Stimulated activated naive CD8-positive, alpha-beta T cell treated with anti-CD3 and anti-CD28 coated beads, Interleukin-15, amount 100 ng/mL, for 72 hours (primary cell): ENCODE results near the gene PAQR9.

ENCODE experiments used
- ATAC-seq: fragments of 150-1000 bp; cut with Tn5 transposase; 2 replicates; pipeline ENCODE4 v1.10.0; 2021; ENCODE audit warnings: mild to moderate bottlenecking, moderate library complexity
- DNase-seq, 2 donors: peaks; one replicate each; pipeline ENCODE4 v3.0.0; 2021 to 2022
- H3K27ac Mint-ChIP-seq, 2 donors: one replicate each; pipeline ENCODE4 v1.8.0; 2022; ENCODE audit warnings: mild to moderate bottlenecking in 2 of 2, mixed read lengths in 2 of 2, moderate library complexity in 2 of 2
- H3K27me3 Mint-ChIP-seq: one replicate; pipeline ENCODE4 v1.8.0; 2022; ENCODE audit warnings: mixed read lengths
- H3K4me1 Mint-ChIP-seq: one replicate; pipeline ENCODE4 v1.8.0; 2022; ENCODE audit warnings: mild to moderate bottlenecking, mixed read lengths
- H3K4me3 Mint-ChIP-seq, 2 donors: one replicate each; pipeline ENCODE4 v1.8.0; 2022; ENCODE audit warnings: mild to moderate bottlenecking in 2 of 2, mixed read lengths in 2 of 2, moderate library complexity in 1 of 2
- H3K9me3 Mint-ChIP-seq, 2 donors: one replicate each; pipeline ENCODE4 v1.8.0; 2022; ENCODE audit warnings: mixed read lengths in 2 of 2

The PAQR9 gene, protein sequence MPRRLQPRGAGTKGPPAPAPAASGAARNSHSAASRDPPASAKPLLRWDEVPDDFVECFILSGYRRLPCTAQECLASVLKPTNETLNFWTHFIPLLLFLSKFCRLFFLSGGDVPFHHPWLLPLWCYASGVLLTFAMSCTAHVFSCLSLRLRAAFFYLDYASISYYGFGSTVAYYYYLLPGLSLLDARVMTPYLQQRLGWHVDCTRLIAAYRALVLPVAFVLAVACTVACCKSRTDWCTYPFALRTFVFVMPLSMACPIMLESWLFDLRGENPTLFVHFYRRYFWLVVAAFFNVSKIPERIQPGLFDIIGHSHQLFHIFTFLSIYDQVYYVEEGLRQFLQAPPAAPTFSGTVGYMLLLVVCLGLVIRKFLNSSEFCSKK

DNA sequence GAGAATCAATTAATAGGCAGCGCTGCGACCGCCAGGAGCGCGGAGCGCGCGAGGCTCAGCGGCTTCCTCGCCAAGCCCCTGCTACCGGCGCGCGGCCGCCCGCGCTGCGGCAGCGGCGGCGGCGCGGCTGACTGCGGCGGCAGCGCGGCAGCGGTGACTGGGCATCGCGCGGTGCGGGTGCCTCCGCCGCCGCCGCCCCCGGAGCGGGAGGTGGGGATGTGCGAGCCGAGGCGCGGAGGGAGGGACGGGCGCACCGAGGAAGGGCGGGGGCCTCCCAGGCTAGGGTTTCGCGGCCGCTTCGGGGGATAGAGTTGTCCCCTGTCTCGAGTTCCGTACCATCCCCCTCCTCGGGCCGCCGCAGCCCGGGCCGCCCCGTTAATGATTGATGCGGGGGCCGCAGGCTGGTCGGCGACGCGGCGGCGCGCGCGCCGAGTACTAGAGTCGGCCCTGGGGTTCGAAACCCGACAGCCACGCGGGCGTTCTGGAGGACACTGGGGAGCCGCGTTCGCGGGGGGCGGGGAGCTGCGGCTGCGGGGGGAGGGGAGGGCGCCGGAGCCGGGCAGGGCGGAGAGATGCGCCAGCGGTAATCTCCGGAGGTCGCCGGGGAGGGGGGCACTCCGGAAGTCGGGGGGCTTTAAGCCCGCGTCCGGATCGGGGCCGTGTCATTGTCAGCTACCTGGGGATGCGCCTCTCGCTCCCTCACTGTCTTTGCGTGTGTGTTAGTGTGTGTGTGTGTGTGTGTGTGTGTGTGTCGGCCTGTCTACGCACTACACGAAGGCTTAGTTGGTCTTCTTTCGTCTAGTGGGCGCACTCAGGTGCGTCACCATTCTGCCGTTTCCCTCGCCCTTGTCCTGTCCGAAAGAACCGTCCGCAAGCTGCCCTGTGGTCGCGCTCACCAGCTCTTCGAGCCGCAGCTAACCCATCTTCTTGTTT lies at the start of gene PAQR9:
PAQR9 (minus strand) TSS at position 159 of the 933 bp plus-strand sequence. CDS start 338 bp downstream, outside the sequence.
- Mint-ChIP-seq H3K9me3 (no peaks in the 10 kb centered on the region), H3K4me1 (peaks cover 11% of the 10 kb centered on the region), H3K4me3 (peak within 1 kb of the TSS; percentile 71 to 82), H3K27ac (no peak within 1 kb of the TSS), H3K27me3 (peaks cover 84% of the 10 kb centered on the region)
- DNase-seq (peak; percentile 13 to 14), ATAC-seq (peak; percentile 66)

DNA sequence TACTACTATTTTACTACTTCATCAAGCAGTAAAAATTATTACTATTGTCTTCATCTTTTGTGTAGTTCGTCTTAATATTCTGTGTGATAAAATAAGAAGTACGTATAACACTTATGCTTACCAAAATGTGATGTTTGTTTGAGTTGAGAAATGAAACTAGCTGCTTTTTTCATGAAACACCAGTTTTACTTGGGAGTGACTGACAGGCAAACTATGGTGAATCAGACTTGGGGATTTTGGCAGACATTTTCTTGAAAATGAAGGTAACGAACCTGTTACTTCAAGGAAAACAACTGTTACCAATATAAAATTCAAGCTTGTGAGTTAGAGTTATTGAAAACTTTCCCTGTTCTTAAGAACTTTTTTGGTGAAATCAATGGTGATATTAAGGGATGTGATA lies 48.2 kb upstream of the PAQR9 start:
- DNase-seq = no peak
- Mint-ChIP-seq H3K4me3 (peak overlapping the region in 1 of 2 donors; percentile 19), H3K27ac (peak overlapping the region in 1 of 2 donors; percentile 60), H3K4me1 (peaks cover 64% of the 10 kb centered on the region), H3K27me3 (no peaks in the 10 kb centered on the region), H3K9me3 (no peaks in the 10 kb centered on the region)
- no peak for ATAC-seq

DNA sequence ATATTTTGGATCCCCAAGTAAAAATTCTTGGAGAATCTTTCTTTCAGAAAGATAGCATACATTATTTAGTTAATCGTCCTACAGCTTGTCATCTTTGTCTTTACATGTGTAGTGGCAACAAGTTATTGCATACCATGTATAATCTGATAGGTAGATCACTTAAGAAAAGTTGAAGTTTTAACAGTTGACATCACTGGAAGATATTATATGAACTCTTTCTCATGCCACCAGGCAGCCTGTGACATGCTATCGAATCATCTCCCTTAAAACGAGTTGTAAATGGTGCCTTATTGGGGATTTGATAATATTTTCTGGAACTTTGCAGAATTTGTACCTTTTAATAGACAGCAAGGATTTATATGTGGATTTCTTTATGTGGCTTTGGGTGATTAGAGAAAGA lies 46.5 kb upstream of the PAQR9 start:
- H3K4me1 Mint-ChIP-seq = peaks cover 78% of the 10 kb centered on the region
- no peaks in the 10 kb centered on the region for H3K9me3 Mint-ChIP-seq
- no peaks in the 10 kb centered on the region for H3K27me3 Mint-ChIP-seq
- H3K4me3 Mint-ChIP-seq = no peak overlapping the region
- no peak overlapping the region for H3K27ac Mint-ChIP-seq
- ATAC-seq (no peak), DNase-seq (no peak)

DNA sequence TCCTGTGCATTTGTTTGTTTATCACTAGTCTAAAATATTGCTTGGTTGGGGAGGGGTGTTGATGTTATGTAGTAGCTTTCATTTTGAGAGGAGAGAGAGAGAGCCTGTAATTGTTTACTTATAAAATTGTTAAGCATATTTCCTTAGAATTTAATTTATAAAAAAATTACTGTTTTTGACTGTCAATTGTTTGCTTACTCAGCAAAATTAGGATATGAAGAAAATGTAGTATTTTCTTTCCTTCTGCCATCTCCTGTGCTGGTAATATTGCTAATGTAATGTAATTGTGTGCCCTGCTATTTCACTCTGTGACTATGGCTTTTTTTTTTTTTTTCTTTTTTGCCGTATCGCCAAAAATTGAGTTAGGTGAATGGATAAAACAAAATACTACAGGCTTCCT lies 41.3 kb upstream of the PAQR9 start:
- ATAC-seq (no peak), DNase-seq (no peak)
- H3K9me3 Mint-ChIP-seq = no peaks in the 10 kb centered on the region
- no peak overlapping the region for H3K27ac Mint-ChIP-seq
- H3K4me1 Mint-ChIP-seq = peaks cover 64% of the 10 kb centered on the region
- peak overlapping the region; percentile 32 to 79 for H3K4me3 Mint-ChIP-seq
- H3K27me3 Mint-ChIP-seq = no peaks in the 10 kb centered on the region

DNA sequence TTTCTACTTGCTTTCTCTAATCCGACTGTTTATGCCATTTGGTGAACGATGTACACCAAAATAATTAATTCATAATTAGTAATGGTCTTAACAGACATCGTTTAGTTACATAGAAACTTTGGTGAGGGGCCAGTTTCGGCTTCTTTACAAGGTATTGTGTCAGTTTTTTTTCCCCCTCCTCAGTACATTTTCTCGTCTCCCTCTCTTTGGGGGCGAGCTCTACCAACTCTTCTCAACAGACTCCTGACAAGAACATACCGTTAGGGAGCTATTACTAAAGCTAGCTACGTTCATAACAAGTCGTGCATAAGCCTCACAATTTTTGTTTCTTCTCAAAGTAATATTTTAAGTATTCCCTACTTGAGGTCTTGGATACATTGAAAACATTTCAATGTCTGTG lies 39.3 kb upstream of the PAQR9 start:
- peak overlapping the region; percentile 92 to 98 for H3K4me3 Mint-ChIP-seq
- ATAC-seq (no peak), DNase-seq (no peak)
- H3K27me3 Mint-ChIP-seq = no peaks in the 10 kb centered on the region
- H3K27ac Mint-ChIP-seq = peak overlapping the region; percentile 99
- no peaks in the 10 kb centered on the region for H3K9me3 Mint-ChIP-seq
- H3K4me1 Mint-ChIP-seq = peaks cover 51% of the 10 kb centered on the region

DNA sequence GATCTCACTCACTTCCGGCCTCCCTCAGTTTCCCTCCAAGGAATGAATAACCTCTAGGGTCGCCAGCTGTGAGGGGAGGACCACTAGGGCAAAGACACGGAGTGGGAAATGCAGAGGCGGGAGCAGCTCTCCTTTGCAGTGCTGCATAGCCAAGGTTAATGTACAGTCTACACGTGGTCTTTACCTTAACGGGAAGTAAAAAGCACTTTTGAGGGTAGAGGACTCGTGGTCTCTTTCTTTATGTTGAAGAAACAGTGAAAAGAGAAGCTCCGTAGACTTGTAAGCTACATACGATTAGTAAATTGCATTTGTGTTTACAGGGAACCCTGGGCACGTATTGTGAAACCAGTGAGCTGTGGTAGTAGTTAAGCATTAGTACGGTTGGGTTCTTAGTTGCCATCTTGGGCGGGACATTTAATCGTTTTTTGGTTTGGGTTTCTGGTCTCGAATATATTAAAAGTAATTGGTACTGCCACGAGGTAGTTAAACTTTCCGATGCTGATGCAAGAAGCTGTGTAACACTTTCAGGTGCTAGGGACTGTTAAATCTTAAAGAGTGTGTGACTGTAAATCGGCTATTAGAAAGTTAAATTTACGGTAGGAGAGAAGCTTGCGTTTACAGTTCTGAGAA lies 38.7 kb upstream of the PAQR9 start:
- Mint-ChIP-seq H3K9me3 (no peaks in the 10 kb centered on the region), H3K27ac (peak overlapping the region; percentile 99), H3K4me1 (peaks cover 46% of the 10 kb centered on the region), H3K27me3 (no peaks in the 10 kb centered on the region), H3K4me3 (peak overlapping the region; percentile 92 to 98)
- DNase-seq (peak; percentile 38 to 39), ATAC-seq (peak; percentile 65)

DNA sequence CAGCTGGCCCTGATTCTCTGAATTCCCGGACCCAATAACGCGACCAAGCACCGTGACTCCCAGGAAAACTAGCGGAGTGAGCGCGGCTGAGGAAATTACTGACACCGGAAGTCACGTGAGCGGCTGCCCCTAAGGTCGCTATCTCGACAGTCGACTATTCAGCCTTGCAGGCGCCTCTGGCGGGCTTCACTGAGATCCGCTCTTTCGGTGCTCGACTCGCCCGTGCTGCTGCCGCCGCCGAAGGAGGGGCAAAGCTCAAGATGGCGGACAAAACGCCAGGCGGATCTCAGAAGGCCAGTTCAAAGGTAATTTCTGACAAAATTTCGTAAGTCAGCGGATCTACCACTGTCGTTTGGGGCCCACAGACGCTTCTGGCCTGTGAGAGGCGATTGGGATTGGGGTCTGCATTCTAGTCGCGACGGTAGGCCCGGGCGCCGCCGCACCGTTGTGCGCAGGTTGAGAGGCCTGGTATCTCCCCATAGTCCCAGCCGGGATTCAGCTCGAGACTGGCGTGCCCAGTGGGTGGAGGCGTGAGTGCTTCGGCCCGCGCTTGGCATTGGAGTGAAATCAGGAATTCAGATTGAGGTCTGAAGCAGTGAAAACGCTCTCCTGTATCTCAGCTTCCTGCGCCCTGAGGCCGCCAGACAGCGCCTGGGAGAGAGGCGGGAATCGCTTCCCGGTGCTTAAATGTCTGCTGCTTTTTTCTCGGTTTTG lies 38.1 kb upstream of the PAQR9 start, which contains the start of gene U2SURP:
U2SURP (plus strand) TSS at position 202 of the 714 bp plus-strand sequence; CDS start at position 261, 59 bp downstream.
- no peaks in the 10 kb centered on the region for H3K27me3 Mint-ChIP-seq
- DNase-seq (peak; percentile 86 to 94), ATAC-seq (peak; percentile 92)
- peak within 1 kb of the TSS; percentile 99 for H3K27ac Mint-ChIP-seq
- peak within 1 kb of the TSS; percentile 92 to 98 for H3K4me3 Mint-ChIP-seq
- peaks cover 39% of the 10 kb centered on the region for H3K4me1 Mint-ChIP-seq
- H3K9me3 Mint-ChIP-seq = no peaks in the 10 kb centered on the region

DNA sequence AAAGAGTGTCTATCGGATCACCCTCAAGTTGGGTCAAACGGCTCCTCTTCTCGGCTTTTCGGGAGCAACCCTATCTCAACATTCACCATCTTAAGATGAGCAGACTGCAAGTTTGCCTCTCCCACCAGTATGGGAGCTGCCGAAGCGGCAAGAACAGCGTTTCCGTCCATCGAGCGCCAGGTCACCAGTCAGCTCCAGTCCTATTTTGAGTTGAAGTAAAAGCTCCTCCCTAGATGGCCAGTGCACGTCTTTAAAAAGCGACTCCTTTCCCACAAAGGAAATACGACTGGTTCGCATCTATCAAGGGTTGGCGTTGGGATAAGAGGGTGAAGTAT lies 37.5 kb upstream of the PAQR9 start:
- Mint-ChIP-seq H3K27ac (peak overlapping the region; percentile 99), H3K27me3 (no peaks in the 10 kb centered on the region), H3K4me1 (peaks cover 34% of the 10 kb centered on the region), H3K4me3 (peak overlapping the region; percentile 92 to 98), H3K9me3 (no peaks in the 10 kb centered on the region)
- ATAC-seq = peak; percentile 77
- DNase-seq = peak in 1 of 2 donors; percentile 71

DNA sequence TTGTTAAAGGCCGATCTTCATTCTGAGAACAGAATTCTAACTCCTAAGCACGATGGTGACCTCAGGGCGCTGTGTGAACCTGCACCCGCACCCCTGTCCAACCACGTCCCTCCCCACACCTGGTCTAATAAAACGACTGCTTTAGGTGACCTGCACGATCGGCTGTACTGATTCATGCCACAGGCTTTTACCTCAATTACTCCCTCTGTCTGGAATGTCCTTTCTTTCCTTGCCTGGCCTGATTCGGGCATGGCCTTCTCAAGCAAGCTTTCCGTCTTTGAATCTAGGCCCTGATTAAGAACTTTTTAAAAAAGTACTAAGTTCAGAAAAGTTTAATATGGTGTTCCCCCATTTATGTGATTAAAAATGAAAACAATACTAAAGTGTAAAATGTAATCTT lies 37.1 kb upstream of the PAQR9 start:
- peaks cover 32% of the 10 kb centered on the region for H3K4me1 Mint-ChIP-seq
- H3K4me3 Mint-ChIP-seq = peak overlapping the region; percentile 92 to 98
- no peak for DNase-seq
- H3K27ac Mint-ChIP-seq = peak overlapping the region; percentile 99
- no peaks in the 10 kb centered on the region for H3K27me3 Mint-ChIP-seq
- no peak for ATAC-seq
- H3K9me3 Mint-ChIP-seq = no peaks in the 10 kb centered on the region

DNA sequence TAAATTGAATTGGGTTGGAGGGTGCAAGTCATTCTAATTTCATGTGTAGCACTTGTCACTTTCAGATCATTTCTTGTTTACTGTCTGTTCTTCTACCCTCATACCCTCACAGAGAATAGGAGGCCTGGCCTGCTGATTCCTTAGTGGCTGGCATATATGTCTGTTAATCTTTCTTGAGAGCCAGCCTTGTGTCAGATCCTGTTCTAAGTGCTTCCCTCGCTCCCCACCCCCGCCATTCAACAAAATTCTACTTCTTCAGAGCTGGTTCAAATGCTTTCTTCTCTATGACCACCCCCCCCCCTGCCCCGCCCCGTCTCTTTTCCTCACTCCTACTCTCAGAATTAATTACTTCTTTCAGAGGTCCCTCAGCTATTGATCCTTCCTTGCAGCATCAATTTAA lies 36.4 kb upstream of the PAQR9 start:
- DNase-seq (no peak), ATAC-seq (no peak)
- no peaks in the 10 kb centered on the region for H3K9me3 Mint-ChIP-seq
- peaks cover 25% of the 10 kb centered on the region for H3K4me1 Mint-ChIP-seq
- H3K27me3 Mint-ChIP-seq = no peaks in the 10 kb centered on the region
- peak overlapping the region in 1 of 2 donors; percentile 99 for H3K27ac Mint-ChIP-seq
- H3K4me3 Mint-ChIP-seq = peak overlapping the region; percentile 92 to 98

DNA sequence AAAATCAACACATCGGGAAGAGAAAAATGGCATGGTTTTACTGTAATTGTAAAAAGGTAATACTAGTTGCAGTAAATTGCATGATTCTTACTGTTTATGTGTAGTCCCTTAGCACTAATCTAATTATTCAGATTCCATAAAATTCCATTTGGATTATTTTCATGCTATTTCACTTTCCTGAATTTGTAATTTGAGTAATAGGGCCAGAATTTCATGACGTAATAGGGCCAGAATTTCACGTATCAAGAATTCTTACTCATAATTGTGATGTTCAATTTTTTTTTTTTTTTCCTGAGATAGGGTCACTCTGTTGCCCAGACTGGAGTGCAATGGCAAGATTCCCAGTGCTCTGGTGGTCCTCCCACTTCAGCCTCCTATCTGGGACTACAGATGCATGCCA lies 35.0 kb upstream of the PAQR9 start:
- Mint-ChIP-seq H3K27me3 (no peaks in the 10 kb centered on the region), H3K4me3 (no peak overlapping the region)
- no peak for ATAC-seq

DNA sequence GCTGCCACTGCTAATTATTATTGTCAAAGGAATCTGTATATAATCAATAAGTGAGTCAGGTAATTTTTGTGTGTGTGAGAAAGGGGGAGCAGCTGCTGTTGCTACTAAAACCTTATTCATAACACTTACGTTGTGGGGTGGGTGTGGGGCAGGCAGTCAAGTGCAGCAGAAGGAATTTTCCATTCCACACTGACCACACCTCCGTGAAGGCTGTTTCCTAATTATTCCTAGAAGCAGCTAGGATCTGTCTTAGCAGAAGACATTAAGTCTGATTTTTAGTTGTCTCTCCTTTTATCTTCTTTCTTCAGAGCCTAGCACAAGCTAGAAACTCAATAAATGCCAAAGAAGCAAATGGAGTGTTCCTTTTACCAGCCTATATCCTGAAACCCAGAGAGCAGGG lies 33.9 kb upstream of the PAQR9 start:
- no peaks in the 10 kb centered on the region for H3K9me3 Mint-ChIP-seq

More for the DNA sequence above, 35.0 kb upstream of the PAQR9 start:
- peaks cover 20% of the 10 kb centered on the region for H3K4me1 Mint-ChIP-seq
- DNase-seq = no peak
- H3K27ac Mint-ChIP-seq = no peak overlapping the region
- no peaks in the 10 kb centered on the region for H3K9me3 Mint-ChIP-seq

DNA sequence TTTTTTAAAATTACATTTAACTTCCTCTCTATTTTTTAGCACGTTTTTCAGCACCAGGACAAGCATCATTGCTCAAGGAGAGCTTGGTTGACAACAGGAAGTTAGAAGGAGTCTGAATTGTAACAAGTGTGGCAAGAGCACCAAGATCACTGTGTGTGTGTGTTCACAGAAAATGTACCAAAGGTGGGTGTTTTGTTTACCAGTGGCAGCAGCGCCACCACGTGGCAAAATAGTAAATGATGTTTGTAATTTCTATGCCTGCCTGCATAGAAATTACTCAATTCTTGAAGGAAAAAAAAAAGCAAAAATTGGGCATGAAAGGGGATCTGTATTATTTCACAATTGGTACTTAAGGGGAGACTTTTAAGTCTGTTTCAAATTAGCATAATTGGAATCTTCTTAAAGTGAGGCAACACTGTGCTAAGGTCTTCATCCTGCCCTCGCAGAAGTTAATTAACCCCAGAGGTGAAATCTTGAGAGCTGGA lies 30.5 kb upstream of the PAQR9 start:
- peak; percentile 45 to 54 for DNase-seq
- ATAC-seq = peak; percentile 70
- Mint-ChIP-seq H3K9me3 (no peaks in the 10 kb centered on the region), H3K4me1 (no peaks in the 10 kb centered on the region), H3K4me3 (no peak overlapping the region), H3K27me3 (peaks cover 16% of the 10 kb centered on the region), H3K27ac (no peak overlapping the region)

More for the DNA sequence above, 33.9 kb upstream of the PAQR9 start:
- no peak for DNase-seq
- Mint-ChIP-seq H3K27me3 (no peaks in the 10 kb centered on the region), H3K4me3 (no peak overlapping the region), H3K4me1 (peaks cover 20% of the 10 kb centered on the region), H3K27ac (no peak overlapping the region)
- ATAC-seq = no peak

DNA sequence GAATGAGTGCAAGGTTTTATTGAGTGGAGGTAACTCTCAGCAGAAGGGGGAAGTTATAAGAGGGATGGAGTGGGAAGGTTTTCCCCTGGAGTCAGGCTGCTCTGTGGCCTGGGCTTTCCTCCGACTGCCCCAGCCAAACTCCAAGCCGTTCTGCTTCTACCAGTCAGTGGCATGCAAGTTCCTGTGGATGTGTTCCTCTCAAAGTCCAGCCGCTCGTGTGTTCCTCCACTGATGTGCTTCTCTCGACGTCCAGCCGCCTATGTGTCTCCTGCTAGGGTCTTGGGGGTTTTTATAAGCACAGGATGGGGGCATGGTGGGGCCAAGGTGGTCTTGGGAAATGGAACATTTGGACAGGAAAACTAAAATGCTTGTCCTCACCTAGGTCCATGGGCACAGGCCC lies 28.8 kb upstream of the PAQR9 start:
- peaks cover 16% of the 10 kb centered on the region for H3K27me3 Mint-ChIP-seq
- no peaks in the 10 kb centered on the region for H3K9me3 Mint-ChIP-seq
- DNase-seq (no peak), ATAC-seq (no peak)
- no peak overlapping the region for H3K4me3 Mint-ChIP-seq
- no peak overlapping the region for H3K27ac Mint-ChIP-seq
- no peaks in the 10 kb centered on the region for H3K4me1 Mint-ChIP-seq

DNA sequence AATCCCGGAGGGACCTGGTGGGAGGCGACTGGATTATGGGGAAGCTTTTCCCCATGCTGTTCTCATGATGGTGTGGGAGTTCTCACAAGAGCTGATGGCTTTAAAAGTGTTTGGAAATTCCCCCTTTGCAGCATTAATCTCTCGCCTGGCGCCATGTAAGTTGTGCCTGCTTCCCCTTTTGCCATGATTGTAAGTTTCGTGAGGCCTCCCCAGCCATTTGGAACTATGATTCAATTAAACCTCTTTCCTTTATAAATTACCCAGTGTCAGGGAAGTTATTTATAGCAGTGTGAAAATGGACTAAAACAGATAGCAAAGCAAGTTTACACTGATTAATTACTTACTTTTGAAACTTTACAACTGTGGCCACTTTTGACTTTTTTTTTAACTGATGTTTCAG lies 27.2 kb upstream of the PAQR9 start:
- ATAC-seq (no peak), DNase-seq (no peak)
- Mint-ChIP-seq H3K4me1 (no peaks in the 10 kb centered on the region), H3K27me3 (peaks cover 16% of the 10 kb centered on the region), H3K4me3 (no peak overlapping the region), H3K9me3 (no peaks in the 10 kb centered on the region), H3K27ac (no peak overlapping the region)
